Activated CD8-positive, alpha-beta memory T cell treated with anti-CD3 and anti-CD28 coated beads, Interleukin-2, amount 50 U/mL, for 4 hours (primary cell): ENCODE data around the gene NUP93.
"Not testable (repeated sequence)": the region's sequence is repeated elsewhere in the genome, so short reads cannot be mapped to it uniquely, and the experiment has no call there.

Source experiments
- DNase-seq: peaks from one replicate; pipeline ENCODE4 v3.0.0-alpha.2; 2020

The NUP93 gene

DNA sequence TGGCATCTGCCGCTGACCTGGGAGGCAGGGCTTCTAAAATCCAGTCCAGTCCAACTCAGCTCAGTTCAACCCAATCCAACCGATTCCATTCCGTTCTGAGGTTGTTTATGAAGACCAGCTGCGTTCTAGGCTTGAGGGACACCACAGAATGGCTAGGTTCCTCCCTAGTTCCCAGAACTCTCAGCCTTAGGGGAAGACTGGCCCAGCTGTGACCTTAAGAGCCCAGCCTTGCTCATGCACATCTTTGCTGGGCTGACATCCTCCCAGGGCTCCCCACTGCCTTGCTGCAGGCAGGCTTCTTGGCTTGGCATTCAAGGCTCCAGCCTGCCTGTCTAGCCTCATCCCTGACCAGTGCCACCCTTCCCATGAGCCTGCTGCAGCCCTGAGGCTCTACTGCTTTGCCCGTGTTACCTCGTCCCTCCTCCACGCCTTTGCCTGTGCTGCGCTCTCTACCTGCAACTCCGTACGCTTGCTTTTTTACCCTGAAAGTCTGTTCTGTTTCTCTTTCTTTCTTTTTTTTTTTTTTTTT lies 143.0 kb downstream of the NUP93 start:
- no peak for DNase-seq

GRCh38 chr16:56874800-56875199 lies 144.9 kb downstream of the NUP93 start:
- no peak for DNase-seq

GRCh38 chr16:56876048-56876447 lies 146.1 kb downstream of the NUP93 start:
- no peak for DNase-seq

DNA sequence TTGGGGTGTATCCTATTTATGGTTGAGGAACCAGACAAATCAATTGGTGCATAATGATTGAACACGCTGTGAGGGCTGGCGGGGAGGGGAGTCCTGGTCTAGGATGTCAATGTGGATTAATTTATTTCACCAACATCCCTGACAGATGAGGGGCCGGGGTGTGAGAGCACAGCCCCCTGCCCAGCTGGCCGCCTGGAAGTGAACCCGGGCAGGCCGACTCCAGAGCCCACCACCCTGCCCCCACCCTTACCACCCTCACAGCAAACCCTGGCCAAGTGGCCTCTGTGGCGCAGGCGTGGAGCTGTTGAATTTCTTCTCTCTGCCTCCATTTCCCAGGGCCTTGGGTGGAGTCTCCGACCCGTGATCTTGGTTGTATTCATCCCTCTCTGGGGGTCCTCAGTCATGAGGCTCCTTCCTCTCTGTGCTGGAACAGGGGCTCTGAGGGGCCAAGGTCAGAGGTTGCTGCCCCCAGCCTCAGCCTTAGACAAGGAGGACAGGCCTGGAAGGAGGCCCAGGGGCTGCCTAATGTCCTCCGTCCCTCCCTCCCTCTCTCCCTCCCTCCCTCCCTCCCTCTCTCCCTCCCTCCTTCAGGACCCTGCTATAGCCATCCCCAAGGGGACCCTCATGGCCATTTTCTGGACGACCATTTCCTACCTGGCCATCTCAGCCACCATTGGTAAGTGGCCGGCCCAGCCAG lies 147.7 kb downstream of the NUP93 start:
- DNase-seq, result no peak

DNA sequence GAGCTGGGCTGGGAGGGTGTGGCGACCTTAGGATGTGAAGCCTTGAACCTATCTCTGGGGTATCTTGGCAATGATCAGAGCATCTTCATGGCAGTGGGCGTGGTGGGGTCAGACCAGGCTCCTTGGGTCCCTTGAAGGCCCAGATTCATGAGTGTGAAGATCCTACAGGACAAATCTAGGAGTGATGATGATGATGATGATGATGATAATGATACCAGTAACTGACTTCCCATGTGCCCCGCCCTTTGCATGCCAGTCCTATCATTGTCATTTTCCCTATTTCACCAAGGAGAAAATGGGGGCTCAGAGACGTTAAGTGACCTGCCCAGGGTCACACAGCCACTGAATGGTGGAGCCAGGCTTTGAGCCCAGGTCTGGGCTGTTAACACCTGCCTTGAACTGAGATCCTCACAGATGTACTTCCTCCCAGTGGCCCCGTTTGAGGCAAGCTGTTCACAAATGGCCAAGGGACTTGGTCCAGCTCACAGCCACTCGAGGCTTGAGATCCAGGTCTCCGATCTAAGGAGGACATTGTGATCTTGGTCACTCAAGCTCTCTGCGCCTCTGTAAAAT lies 148.4 kb downstream of the NUP93 start:
- no peak for DNase-seq

GRCh38 chr16:56879276-56879675 lies 149.3 kb downstream of the NUP93 start:
- no peak for DNase-seq

GRCh38 chr16:56880176-56880575 lies 150.2 kb downstream of the NUP93 start:
- no peak for DNase-seq

DNA sequence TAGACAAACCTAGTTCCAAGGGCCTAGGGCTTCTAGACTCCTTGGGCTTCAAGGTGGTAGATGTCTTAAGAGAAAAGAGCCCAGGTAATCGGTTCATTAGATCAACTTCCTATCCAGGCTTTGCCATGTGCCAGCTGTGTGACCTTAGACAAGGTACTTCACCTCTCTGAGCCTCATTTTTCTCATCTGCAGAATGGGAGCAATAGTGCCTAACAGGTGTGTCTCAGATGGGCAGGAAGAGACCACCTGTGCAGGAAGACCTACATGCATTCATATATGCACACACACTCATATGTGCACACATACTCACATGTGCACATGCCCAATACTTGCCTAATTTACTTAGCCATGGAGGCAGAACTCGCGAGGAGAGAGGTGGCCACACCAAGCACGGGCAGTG lies 150.8 kb downstream of the NUP93 start:
- DNase-seq, result no peak

DNA sequence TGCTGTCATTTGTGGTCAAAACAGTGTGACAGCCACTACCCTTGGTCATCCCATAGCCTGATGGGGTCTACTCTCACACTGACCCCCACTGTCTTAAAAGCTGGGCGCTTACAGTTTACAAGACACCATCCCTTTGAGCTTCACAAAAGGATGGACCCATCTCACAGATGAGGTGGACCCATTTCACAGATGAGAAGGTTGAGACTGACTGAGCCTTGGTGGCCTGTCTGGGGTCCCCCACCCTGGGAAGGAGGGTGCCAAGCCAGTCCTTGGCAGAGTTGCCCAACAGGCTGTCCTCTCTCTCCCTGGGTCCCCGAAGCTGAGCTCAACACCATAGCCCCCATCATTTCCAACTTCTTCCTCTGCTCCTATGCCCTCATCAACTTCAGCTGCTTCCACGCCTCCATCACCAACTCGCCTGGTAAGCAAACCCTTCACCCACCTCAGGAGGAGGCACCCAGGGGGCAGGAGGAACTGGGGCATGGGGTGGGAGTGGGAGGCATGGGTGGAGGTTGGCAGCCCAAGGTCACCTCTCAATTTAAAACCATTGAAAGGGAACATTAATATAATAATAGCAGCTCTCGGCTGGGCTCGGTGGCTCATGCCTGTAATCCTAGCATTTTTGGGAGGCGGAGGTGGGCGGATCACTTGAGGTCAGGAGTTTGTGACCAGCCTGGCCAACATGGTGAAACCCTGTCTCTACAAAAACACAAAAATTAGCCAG lies 152.3 kb downstream of the NUP93 start:
- no peak for DNase-seq

GRCh38 chr16:56883586-56883985 lies 153.7 kb downstream of the NUP93 start:
- no peak for DNase-seq

GRCh38 chr16:56884026-56884582 lies 154.2 kb downstream of the NUP93 start:
- no peak for DNase-seq

GRCh38 chr16:56884929-56885328 lies 155.0 kb downstream of the NUP93 start:
- not testable (repeated sequence) for DNase-seq

GRCh38 chr16:56885446-56886162 lies 155.7 kb downstream of the NUP93 start:
- DNase-seq, result no peak

DNA sequence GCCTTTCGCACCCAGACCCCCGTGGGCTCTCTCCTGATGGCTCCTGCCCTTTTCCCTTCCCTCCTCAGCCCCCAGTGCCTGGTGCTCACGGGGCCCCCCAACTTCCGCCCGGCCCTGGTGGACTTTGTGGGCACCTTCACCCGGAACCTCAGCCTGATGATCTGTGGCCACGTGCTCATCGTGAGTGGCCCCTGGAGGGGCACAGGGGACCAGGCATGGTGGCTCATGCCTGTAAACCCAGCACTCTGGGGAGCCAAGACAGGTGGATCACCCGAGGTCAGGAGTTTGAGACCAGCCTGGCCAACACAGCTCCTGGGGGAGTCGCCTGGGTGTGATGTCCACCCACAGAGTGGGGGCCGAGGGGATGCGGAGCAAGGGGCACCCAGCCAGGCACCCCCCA lies 156.4 kb downstream of the NUP93 start:
- no peak for DNase-seq

GRCh38 chr16:56886826-56887225 lies 156.9 kb downstream of the NUP93 start:
- no peak for DNase-seq

DNA sequence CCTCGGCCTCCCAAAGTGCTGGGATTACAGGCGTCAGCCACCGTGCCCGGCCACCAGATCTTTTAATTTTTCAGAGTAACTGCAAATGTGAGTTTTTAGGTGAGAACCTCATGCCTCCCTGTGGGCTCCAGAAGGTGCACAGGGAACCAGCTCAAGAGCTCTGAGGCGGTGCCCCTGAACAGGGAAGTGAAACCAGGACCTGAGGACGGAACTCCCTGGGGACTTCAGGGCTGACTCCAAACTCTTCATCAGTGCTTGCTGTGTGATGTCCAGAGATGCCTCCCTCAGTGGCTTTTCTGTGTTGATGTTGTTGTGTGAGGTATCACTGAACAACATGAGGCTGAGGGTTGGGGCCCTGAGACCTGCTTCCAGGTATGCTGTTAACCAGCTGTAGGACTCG lies 158.9 kb downstream of the NUP93 start:
- no peak for DNase-seq

DNA sequence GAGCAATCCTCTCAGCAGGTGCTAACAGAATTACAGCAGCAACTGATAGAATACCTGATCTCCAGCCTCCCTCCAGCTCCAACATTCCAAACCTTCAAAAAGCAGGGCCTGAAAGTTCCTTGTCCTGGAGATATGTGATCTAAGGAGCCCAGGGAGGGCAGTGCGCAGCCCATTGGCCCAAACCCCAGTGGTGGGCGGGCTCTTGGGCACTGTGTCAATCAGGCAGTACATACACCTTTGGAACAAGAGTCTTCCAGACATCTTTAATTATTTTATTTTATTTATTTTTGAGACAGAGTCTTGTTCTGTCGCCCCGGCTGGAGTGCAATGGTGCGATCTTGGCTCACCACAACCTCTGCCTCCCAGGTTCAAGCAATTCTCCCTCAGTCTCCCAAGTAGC lies 159.3 kb downstream of the NUP93 start:
- DNase-seq, result no peak

DNA sequence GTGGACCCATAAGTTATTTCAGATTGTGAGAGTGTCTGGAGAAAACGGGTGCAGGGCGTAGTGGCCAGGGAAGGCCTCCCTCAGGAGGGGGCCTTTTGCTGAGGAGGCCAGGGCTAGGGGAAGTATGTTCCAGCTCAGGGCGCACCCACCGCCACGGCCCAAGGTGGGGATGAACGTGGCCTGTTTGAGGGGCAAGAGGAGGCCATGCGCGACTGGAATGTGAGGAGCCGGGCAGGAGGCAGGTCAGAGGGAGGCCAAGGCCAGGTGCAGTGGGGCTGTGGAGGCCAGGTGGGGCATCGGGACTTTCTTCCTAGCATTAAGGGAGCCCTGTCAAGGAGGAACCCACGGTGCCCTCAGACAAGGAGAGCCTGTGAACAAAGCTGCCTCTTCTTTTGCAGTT lies 161.8 kb downstream of the NUP93 start:
- DNase-seq, result no peak

- DNase-seq, result no peak
These were observed 162.8 kb downstream of the NUP93 start for GRCh38 chr16:56892705-56893104.

DNA sequence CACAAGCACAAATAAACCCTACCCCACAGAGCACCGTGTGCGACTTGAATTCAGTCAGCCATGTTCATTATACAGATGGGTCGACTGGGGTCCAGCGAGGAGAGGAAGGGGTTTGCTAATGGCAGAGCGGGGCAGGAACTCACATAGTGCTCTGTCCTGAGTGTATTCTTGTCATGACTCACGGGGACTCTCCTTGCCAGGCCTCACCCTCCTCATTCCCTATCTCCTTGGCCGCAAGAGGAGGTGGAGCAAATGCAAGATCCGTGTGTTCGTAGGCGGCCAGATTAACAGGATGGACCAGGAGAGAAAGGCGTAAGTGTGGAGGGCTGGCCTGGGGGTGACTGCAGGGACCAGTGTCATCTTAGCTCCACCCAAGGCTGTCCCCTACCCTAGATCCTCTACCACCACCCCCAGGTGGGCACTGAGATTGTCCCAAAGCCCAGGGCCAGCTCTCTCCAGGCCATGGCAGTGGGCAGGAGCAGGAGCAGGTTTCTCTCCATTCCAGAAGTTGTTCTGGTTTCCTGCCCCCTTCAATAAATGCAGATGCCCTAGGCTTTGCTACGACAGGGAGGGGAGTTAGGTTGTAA lies 164.5 kb downstream of the NUP93 start:
- DNase-seq, result no peak

- no peak for DNase-seq
These were observed 165.9 kb downstream of the NUP93 start for GRCh38 chr16:56895813-56896212.

GRCh38 chr16:56896244-56896643 lies 166.3 kb downstream of the NUP93 start:
- DNase-seq, result no peak
